Cardiac muscle cell (in vitro differentiated cells and primary cell): ENCODE measurements around the gene DOK6. TPM values are rescaled to one million over a fixed set of nuclear protein-coding genes. Genes with fewer than 3 reads are reported as not detected.

Experiments used
- DNase-seq, 2 donors: peaks; one replicate each; pipeline versions ENCODE4 v3.0.0 to v3.0.0-alpha.2; 2010 to 2017; ENCODE audit warnings: low read depth in 1 of 2, low spot score in 1 of 2
- H3K27ac ChIP-seq: fragments of 200-600 bp; sonication (generic); 2 replicates; pipeline ENCODE4 v1.5.1; 2016
- H3K27me3 ChIP-seq: fragments of 200-600 bp; sonication (generic); 2 replicates; pipeline ENCODE4 v1.6.0; 2016; ENCODE audit warnings: control low read depth
- H3K36me3 ChIP-seq: fragments of 200-600 bp; sonication (generic); 2 replicates; pipeline ENCODE4 v1.5.1; 2016; ENCODE audit warnings: control low read depth
- H3K4me1 ChIP-seq: fragments of 200-600 bp; sonication (generic); 2 replicates; pipeline ENCODE4 v1.8.1; 2017; ENCODE audit warnings: low read depth, mild to moderate bottlenecking, mixed run types
- H3K4me3 ChIP-seq: fragments of 200-600 bp; sonication (generic); 2 replicates; pipeline ENCODE4 v1.5.1; 2016; ENCODE audit warnings: mild to moderate bottlenecking
- H3K9me3 ChIP-seq: fragments of 200-600 bp; sonication (generic); 2 replicates; pipeline ENCODE4 v1.5.1; 2017; ENCODE audit warnings: low read depth, mild to moderate bottlenecking, control low read depth
- polyA plus RNA-seq: library from polyadenylated mRNA; unstranded; fragments of >200 nt; fragmentation: Nextera tagmentation; extraction: Ambion mirVana; gene quantifications from 2 replicates; pipeline ENCODE4 v1.2.1, GENCODE V29; 2016
- total RNA-seq: library from RNA; depleted of rRNA; stranded (reverse); fragments of >200 nt; gene quantifications from 2 replicates; pipeline ENCODE4 v1.2.3, GENCODE V29; 2016
- TF ChIP-seq, protein P1 (sequence below): IDR thresholded peaks from 2 replicates; pipeline ENCODE4 v1.5.1; 2012; ENCODE audit warnings: low read depth, mild to moderate bottlenecking, low read length

The DOK6 gene
- total and polyA plus RNA-seq, 2 experiments from 2014 or later, result 13.2 to 13.9 TPM

GRCh38 chr18:69596345-69596744 lies 195.7 kb downstream of the DOK6 start:
- TF ChIP-seq, protein P1, sequence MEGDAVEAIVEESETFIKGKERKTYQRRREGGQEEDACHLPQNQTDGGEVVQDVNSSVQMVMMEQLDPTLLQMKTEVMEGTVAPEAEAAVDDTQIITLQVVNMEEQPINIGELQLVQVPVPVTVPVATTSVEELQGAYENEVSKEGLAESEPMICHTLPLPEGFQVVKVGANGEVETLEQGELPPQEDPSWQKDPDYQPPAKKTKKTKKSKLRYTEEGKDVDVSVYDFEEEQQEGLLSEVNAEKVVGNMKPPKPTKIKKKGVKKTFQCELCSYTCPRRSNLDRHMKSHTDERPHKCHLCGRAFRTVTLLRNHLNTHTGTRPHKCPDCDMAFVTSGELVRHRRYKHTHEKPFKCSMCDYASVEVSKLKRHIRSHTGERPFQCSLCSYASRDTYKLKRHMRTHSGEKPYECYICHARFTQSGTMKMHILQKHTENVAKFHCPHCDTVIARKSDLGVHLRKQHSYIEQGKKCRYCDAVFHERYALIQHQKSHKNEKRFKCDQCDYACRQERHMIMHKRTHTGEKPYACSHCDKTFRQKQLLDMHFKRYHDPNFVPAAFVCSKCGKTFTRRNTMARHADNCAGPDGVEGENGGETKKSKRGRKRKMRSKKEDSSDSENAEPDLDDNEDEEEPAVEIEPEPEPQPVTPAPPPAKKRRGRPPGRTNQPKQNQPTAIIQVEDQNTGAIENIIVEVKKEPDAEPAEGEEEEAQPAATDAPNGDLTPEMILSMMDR, result no peak
- DNase-seq, result no peak
- H3K4me3 ChIP-seq, result no peak overlapping the region
- no peaks in the 10 kb centered on the region for H3K36me3 ChIP-seq
- H3K27ac ChIP-seq, result no peak overlapping the region
- no peaks in the 10 kb centered on the region for H3K9me3 ChIP-seq
- no peaks in the 10 kb centered on the region for H3K27me3 ChIP-seq
- no peaks in the 10 kb centered on the region for H3K4me1 ChIP-seq

DNA sequence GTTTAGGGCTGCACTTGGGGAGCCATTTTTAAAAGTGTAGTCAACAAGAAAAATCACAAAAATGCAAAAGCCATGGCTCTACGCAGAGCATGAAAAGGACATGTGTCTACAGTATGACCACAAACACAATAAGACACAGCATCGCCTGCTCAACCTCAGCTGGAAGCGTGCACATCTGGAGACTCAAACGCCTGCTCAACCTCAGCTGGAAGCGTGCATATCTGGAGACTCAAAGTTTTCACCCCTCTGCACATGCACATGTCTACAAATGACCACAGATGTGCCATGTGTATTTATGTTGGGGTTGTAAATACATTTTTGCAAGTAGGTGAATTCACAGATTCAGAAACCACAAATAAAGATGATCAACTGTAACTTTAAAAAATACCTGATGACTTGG lies 196.9 kb downstream of the DOK6 start:
- no peaks in the 10 kb centered on the region for H3K4me1 ChIP-seq
- TF ChIP-seq, protein P1, result no peak
- no peak overlapping the region for H3K4me3 ChIP-seq
- no peak for DNase-seq
- no peaks in the 10 kb centered on the region for H3K9me3 ChIP-seq
- H3K27ac ChIP-seq, result no peak overlapping the region
- H3K36me3 ChIP-seq, result no peaks in the 10 kb centered on the region
- H3K27me3 ChIP-seq, result no peaks in the 10 kb centered on the region

GRCh38 chr18:69599377-69599776 lies 198.7 kb downstream of the DOK6 start:
- Histone ChIP-seq H3K4me3 (no peak overlapping the region), H3K9me3 (no peaks in the 10 kb centered on the region), H3K27me3 (no peaks in the 10 kb centered on the region), H3K4me1 (no peaks in the 10 kb centered on the region), H3K27ac (no peak overlapping the region), H3K36me3 (no peaks in the 10 kb centered on the region)
- TF ChIP-seq, protein P1, result no peak
- no peak for DNase-seq

GRCh38 chr18:69612242-69612641 lies 211.6 kb downstream of the DOK6 start:
- TF ChIP-seq, protein P1, result no peak
- no peaks in the 10 kb centered on the region for H3K9me3 ChIP-seq
- H3K4me1 ChIP-seq, result no peaks in the 10 kb centered on the region
- H3K36me3 ChIP-seq, result no peaks in the 10 kb centered on the region
- no peak overlapping the region for H3K27ac ChIP-seq
- H3K4me3 ChIP-seq, result no peak overlapping the region
- no peak for DNase-seq
- H3K27me3 ChIP-seq, result no peaks in the 10 kb centered on the region

DNA sequence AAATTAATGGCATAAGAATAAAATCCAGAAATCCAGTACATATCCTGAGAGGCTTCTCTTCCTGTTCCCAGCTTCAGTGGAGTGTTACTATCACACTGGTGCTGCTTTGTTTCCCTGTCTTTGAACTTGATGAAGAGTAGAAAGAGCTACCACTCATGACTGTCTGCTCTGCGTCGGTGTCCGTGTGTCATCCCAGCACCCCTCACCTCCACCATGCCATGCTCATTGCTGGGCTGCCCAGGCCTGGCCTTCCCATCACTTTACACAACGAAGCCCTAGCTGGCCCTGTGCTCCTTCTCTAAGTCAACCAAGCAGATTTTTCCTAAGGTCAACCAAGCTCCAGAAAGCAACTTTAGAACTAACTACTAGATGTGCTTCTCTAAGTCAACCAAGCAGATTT lies 215.4 kb downstream of the DOK6 start:
- no peaks in the 10 kb centered on the region for H3K36me3 ChIP-seq
- no peaks in the 10 kb centered on the region for H3K9me3 ChIP-seq
- H3K4me3 ChIP-seq, result no peak overlapping the region
- no peak for DNase-seq
- TF ChIP-seq, protein P1, result no peak
- no peaks in the 10 kb centered on the region for H3K4me1 ChIP-seq
- H3K27ac ChIP-seq, result no peak overlapping the region
- no peaks in the 10 kb centered on the region for H3K27me3 ChIP-seq

GRCh38 chr18:69617408-69617807 lies 216.7 kb downstream of the DOK6 start:
- H3K27ac ChIP-seq, result no peak overlapping the region
- DNase-seq, result no peak
- no peaks in the 10 kb centered on the region for H3K4me1 ChIP-seq
- TF ChIP-seq, protein P1, result no peak
- no peaks in the 10 kb centered on the region for H3K9me3 ChIP-seq
- no peaks in the 10 kb centered on the region for H3K27me3 ChIP-seq
- no peak overlapping the region for H3K4me3 ChIP-seq
- H3K36me3 ChIP-seq, result no peaks in the 10 kb centered on the region
